H1 (cell line): Measurements from ENCODE around the gene PTPN1. TPM values are rescaled to one million over a fixed set of nuclear protein-coding genes. Genes with fewer than 3 reads are reported as not detected.

ENCODE experiments used
- CTCF ChIA-PET: fragments of 300-600 bp; sonication (Branson Sonifier 250); formaldehyde crosslinking; loops from one replicate; lab custom pipeline; 2021; ENCODE audit not compliant: partially characterized antibody; lab: Charles Lee
- POLR2A ChIA-PET: fragments of 300-600 bp; sonication (Branson Sonifier 250); formaldehyde crosslinking; loops from one replicate; lab custom pipeline; 2021; ENCODE audit warnings: inconsistent platforms; ENCODE audit not compliant: partially characterized antibody; lab: Charles Lee
- DNase-seq, 2 experiments: peaks; one replicate each; pipeline versions ENCODE4 v3.0.0 to v3.0.0-alpha.2; 2010 to 2022; ENCODE audit warnings: low spot score in 2 of 2, low read depth in 1 of 2, mixed read lengths in 1 of 2
- FAIRE-seq: peaks from 2 replicates; lab custom pipeline; 2011; peaks lifted over from hg19 to GRCh38; lab: Jason Lieb, UNC
- H2AFZ ChIP-seq: 2 replicates; pipeline ENCODE4 v1.8.1; 2012; ENCODE audit warnings: low read length, inconsistent platforms
- H2AK5ac ChIP-seq: 2 replicates; pipeline ENCODE4 v1.6.1; 2013; ENCODE audit warnings: low read depth, low read length
- H2BK120ac ChIP-seq: replicated peaks from 2 replicates; pipeline ENCODE3; 2013; ENCODE audit warnings: low read depth, low read length, inconsistent platforms
- H2BK12ac ChIP-seq: 2 replicates; pipeline ENCODE4 v1.6.1; 2013; ENCODE audit warnings: low read depth, low read length
- H2BK15ac ChIP-seq: 2 replicates; pipeline ENCODE4 v1.6.1; 2013; ENCODE audit warnings: low read length
- H2BK20ac ChIP-seq: 2 replicates; pipeline ENCODE4 v1.6.1; 2013; ENCODE audit warnings: low read length
- H2BK5ac ChIP-seq: 2 replicates; pipeline ENCODE4 v1.6.1; 2013; ENCODE audit warnings: low read depth, low read length
- H3K14ac ChIP-seq: 2 replicates; pipeline ENCODE4 v1.6.1; 2013; ENCODE audit warnings: inconsistent platforms; ENCODE audit not compliant: insufficient read length
- H3K18ac ChIP-seq: 2 replicates; pipeline ENCODE4 v1.6.1; 2013; ENCODE audit warnings: low read length; ENCODE audit errors: extremely low read depth
- H3K23ac ChIP-seq: 2 replicates; pipeline ENCODE4 v1.6.1; 2013; ENCODE audit warnings: inconsistent platforms; ENCODE audit not compliant: insufficient read length
- H3K23me2 ChIP-seq: 2 replicates; pipeline ENCODE4 v1.6.1; 2013; ENCODE audit warnings: low read depth, low read length
- H3K27ac ChIP-seq: 2 replicates; pipeline ENCODE4 v1.6.1; 2011; ENCODE audit warnings: low read depth, low read length, inconsistent platforms
- H3K27me3 ChIP-seq, 4 experiments: replicated peaks in 1 of 4; 1 replicate in 1 of 4; 2 replicates in 3 of 4; pipeline versions ENCODE4 v1.6.1 to v1.8.1; 2011 to 2013; ENCODE audit warnings: low read length in 3 of 4, mild to moderate bottlenecking in 3 of 4, inconsistent platforms in 2 of 4, mixed read lengths in 2 of 4, moderate library complexity in 1 of 4; ENCODE audit not compliant: control insufficient read depth in 3 of 4, insufficient read depth in 3 of 4; ENCODE audit errors: extremely low read depth in 1 of 4
- H3K36me3 ChIP-seq, 4 experiments: 2 replicates each; pipeline versions ENCODE4 v1.6.1 to v1.8.1; 2011 to 2013; ENCODE audit warnings: mild to moderate bottlenecking in 4 of 4, low read length in 3 of 4, moderate library complexity in 2 of 4, control low read depth in 1 of 4, inconsistent platforms in 1 of 4; ENCODE audit not compliant: insufficient read depth in 4 of 4, control insufficient read depth in 2 of 4
- H3K4ac ChIP-seq: replicated peaks from 2 replicates; pipeline ENCODE3; 2013; ENCODE audit warnings: low read length, low read depth, mixed read lengths, inconsistent platforms; ENCODE audit not compliant: insufficient read length
- H3K4me1 ChIP-seq, 4 experiments: replicated peaks in 1 of 4; 1 replicate in 1 of 4; 2 replicates in 3 of 4; pipeline versions ENCODE4 v1.6.1 to v1.8.1; 2011 to 2013; ENCODE audit warnings: low read length in 3 of 4, inconsistent platforms in 2 of 4, mixed read lengths in 1 of 4; ENCODE audit not compliant: insufficient read depth in 4 of 4, control insufficient read depth in 3 of 4
- H3K4me2 ChIP-seq, 2 experiments: 2 replicates each; pipeline versions ENCODE4 v1.6.1 to v1.8.1; 2011 to 2013; ENCODE audit warnings: low read depth in 2 of 2, low read length in 2 of 2, control low read depth in 1 of 2, inconsistent platforms in 1 of 2, mild to moderate bottlenecking in 1 of 2; ENCODE audit not compliant: insufficient read depth in 1 of 2
- H3K4me3 ChIP-seq, 4 experiments: fragments of 200-600, 300-600 bp in 1 of 4; sonication (generic), shearing (Covaris generic), sonication (Bioruptor Twin) in 1 of 4; 2 replicates each; pipeline versions ENCODE4 v1.5.1 to v1.8.1; 2011 to 2016; ENCODE audit warnings: low read length in 4 of 4, low read depth in 3 of 4, control low read depth in 2 of 4, inconsistent platforms in 2 of 4, mild to moderate bottlenecking in 2 of 4, mixed read lengths in 1 of 4, moderate library complexity in 1 of 4; ENCODE audit not compliant: insufficient read depth in 2 of 4; ENCODE audit errors: extremely low read depth in 1 of 4
- H3K56ac ChIP-seq: replicated peaks from 2 replicates; pipeline ENCODE3; 2013; ENCODE audit warnings: low read depth, mild to moderate bottlenecking, mixed read lengths, low read length, inconsistent platforms; ENCODE audit not compliant: insufficient read length
- H3K79me1 ChIP-seq: 2 replicates; pipeline ENCODE4 v1.6.1; 2013; ENCODE audit warnings: low read depth, low read length, control low read depth
- H3K79me2 ChIP-seq, 2 experiments: 2 replicates each; pipeline versions ENCODE4 v1.6.1 to v1.8.1; 2012 to 2013; ENCODE audit warnings: low read length in 2 of 2, mild to moderate bottlenecking in 2 of 2, inconsistent platforms in 1 of 2; ENCODE audit not compliant: insufficient read depth in 2 of 2, control insufficient read depth in 1 of 2
- H3K9ac ChIP-seq, 4 experiments: replicated peaks in 1 of 4; 1 replicate in 1 of 4; 2 replicates in 3 of 4; pipeline versions ENCODE4 v1.6.1 to v1.8.1; 2011 to 2013; ENCODE audit warnings: low read depth in 3 of 4, low read length in 3 of 4, control low read depth in 2 of 4, mild to moderate bottlenecking in 2 of 4, moderate library complexity in 2 of 4, inconsistent platforms in 1 of 4; ENCODE audit errors: extremely low read depth in 1 of 4
- H3K9me3 ChIP-seq, 2 experiments: 2 replicates each; pipeline versions ENCODE4 v1.6.1 to v1.8.1; 2012 to 2013; ENCODE audit warnings: mild to moderate bottlenecking in 2 of 2, moderate library complexity in 2 of 2, control low read depth in 1 of 2, inconsistent platforms in 1 of 2, low read depth in 1 of 2, low read length in 1 of 2, mixed read lengths in 1 of 2; ENCODE audit not compliant: insufficient read depth in 2 of 2
- H4K20me1 ChIP-seq, 2 experiments: replicated peaks in 1 of 2; 2 replicates each; pipeline versions ENCODE3 to v1.8.1; 2011 to 2013; ENCODE audit warnings: inconsistent platforms in 2 of 2, low read length in 2 of 2, mild to moderate bottlenecking in 1 of 2; ENCODE audit not compliant: insufficient read depth in 2 of 2, control insufficient read depth in 1 of 2
- H4K5ac ChIP-seq: 2 replicates; pipeline ENCODE4 v1.6.1; 2013; ENCODE audit warnings: low read length, low read depth, mixed read lengths, inconsistent platforms; ENCODE audit not compliant: insufficient read length
- H4K8ac ChIP-seq: 2 replicates; pipeline ENCODE4 v1.8.0; 2013; ENCODE audit warnings: mild to moderate bottlenecking, moderate library complexity, low read length, inconsistent platforms; ENCODE audit not compliant: insufficient read depth; ENCODE audit errors: extremely low read depth
- H4K91ac ChIP-seq: replicated peaks from 2 replicates; pipeline ENCODE3; 2013; ENCODE audit warnings: low read length, mixed read lengths, inconsistent platforms; ENCODE audit not compliant: insufficient read length
- BRCA1 ChIP-seq: IDR thresholded peaks from 2 replicates; pipeline ENCODE4 v1.6.1; 2012; ENCODE audit warnings: low read depth, low read length, improper control_type of control experiment
- FOSL1 ChIP-seq: IDR thresholded peaks from 2 replicates; pipeline ENCODE4 v1.6.1; 2011; ENCODE audit warnings: mild to moderate bottlenecking, low read depth, low read length, moderate library complexity; ENCODE audit not compliant: insufficient read depth
- GTF2F1 ChIP-seq: IDR thresholded peaks from 2 replicates; pipeline ENCODE4 v1.6.1; 2012; ENCODE audit warnings: low read depth, low read length, improper control_type of control experiment, borderline replicate concordance
- SIX5 ChIP-seq: IDR thresholded peaks from 2 replicates; pipeline ENCODE4 v1.6.1; 2011; ENCODE audit warnings: mild to moderate bottlenecking, low read depth, low read length
- SUZ12 ChIP-seq: fragments of 200-600 bp; sonication (generic); IDR thresholded peaks from 2 replicates; pipeline ENCODE4 v1.6.1; 2012; ENCODE audit warnings: mild to moderate bottlenecking, inconsistent platforms, low read length, moderate library complexity, mixed read lengths
- YY1 ChIP-seq: IDR thresholded peaks from 2 replicates; pipeline ENCODE4 v1.6.1; 2011; ENCODE audit warnings: low read depth, mild to moderate bottlenecking, low read length
- WGBS, 2 experiments: shearing (Covaris generic) in 1 of 2; methylation state at CpG; one replicate each; pipeline versions ENCODE4 v1.1.6 to v1.1.7; 2013 to 2015; ENCODE audit warnings: low lambda C conversion rate in 2 of 2, mixed read lengths in 2 of 2, inconsistent platforms in 1 of 2, low coverage in 1 of 2, missing lambda C conversion rate in 1 of 2; ENCODE audit not compliant: insufficient replicate concordance in 2 of 2, insufficient coverage in 1 of 2, insufficient read length in 1 of 2; ENCODE audit errors: extremely low coverage in 1 of 2, missing lambda C conversion rate in 1 of 2; 5-methylcytosine and 5-hydroxymethylcytosine counted together
- polyA plus RNA-seq, 7 experiments: library from polyadenylated mRNA; depleted of rRNA in 3 of 7; stranded (reverse) in 5 of 7; unstranded in 2 of 7; fragments of >200 nt in 5 of 7; fragments of 200-250 nt in 2 of 7; gene quantifications; 1 replicate in 5 of 7; 2 replicates in 1 of 7; 4 replicates in 1 of 7; pipeline versions ENCODE4 v1.2.1 to v1.2.3, GENCODE V29; 2011 to 2013; ENCODE audit warnings: missing spikeins in 2 of 7, mixed read lengths in 2 of 7
- total RNA-seq: library from RNA; stranded (reverse); fragmentation: NEBNext Ultra II Directional; extraction: Animal tissue kit (Norgen Biotek cat#: 25700); gene quantifications from 2 replicates; pipeline ENCODE4 v1.2.1, GENCODE V29; 2021
- TF ChIP-seq, protein P1 (sequence below): IDR thresholded peaks from 2 replicates; pipeline ENCODE4 v1.6.1; 2012; ENCODE audit warnings: inconsistent platforms
- TF ChIP-seq, protein P2 (sequence below): IDR thresholded peaks from 2 replicates; pipeline ENCODE4 v1.6.1; 2011; ENCODE audit warnings: low read depth, mild to moderate bottlenecking, low read length; ENCODE audit not compliant: insufficient read depth

The PTPN1 gene
- total and polyA plus RNA-seq, 2 of the 8 experiments (the other 6 are each of a cell fraction or from before 2014, with no cell fraction given): 18.6 to 32.1 TPM

DNA sequence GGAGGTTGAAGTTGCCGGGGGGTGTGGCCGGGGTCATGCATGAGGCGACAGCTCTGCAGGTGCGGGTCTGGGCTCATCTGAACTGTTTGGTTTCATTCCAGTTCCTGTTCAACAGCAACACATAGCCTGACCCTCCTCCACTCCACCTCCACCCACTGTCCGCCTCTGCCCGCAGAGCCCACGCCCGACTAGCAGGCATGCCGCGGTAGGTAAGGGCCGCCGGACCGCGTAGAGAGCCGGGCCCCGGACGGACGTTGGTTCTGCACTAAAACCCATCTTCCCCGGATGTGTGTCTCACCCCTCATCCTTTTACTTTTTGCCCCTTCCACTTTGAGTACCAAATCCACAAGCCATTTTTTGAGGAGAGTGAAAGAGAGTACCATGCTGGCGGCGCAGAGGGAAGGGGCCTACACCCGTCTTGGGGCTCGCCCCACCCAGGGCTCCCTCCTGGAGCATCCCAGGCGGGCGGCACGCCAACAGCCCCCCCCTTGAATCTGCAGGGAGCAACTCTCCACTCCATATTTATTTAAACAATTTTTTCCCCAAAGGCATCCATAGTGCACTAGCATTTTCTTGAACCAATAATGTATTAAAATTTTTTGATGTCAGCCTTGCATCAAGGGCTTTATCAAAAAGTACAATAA, 72.5 kb downstream of the PTPN1 start:
- Histone ChIP-seq H3K23ac (no peak overlapping the region), H3K9ac (no peak overlapping the region), H3K14ac (no peak overlapping the region), H3K56ac (no peak overlapping the region), H3K27ac (no peak overlapping the region), H4K5ac (no peak overlapping the region), H3K18ac (no peak overlapping the region), H4K91ac (no peak overlapping the region), H2BK15ac (no peak overlapping the region), H3K79me2 (no peaks in the 10 kb centered on the region), H3K27me3 (no peaks in the 10 kb centered on the region), H4K20me1 (peaks cover 2 to 6% of the 10 kb centered on the region in 2 experiments), H2BK120ac (no peak overlapping the region), H3K4me2 (no peak overlapping the region)
- WGBS, 2 experiments: 96% methylated on average over 26 of the region's 26 CpGs; no CpG with 5 or more reads in 1 of the 2 experiments
- FAIRE-seq: no peak
- CTCF ChIA-PET: interaction anchor here (0.6 kb wide), 1 partner anchor 604 kb away, joined by 5 read pairs; no protein-coding TSS in a partner anchor
- TF ChIP-seq, protein P1, sequence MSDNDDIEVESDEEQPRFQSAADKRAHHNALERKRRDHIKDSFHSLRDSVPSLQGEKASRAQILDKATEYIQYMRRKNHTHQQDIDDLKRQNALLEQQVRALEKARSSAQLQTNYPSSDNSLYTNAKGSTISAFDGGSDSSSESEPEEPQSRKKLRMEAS: no peak
- TF ChIP-seq, protein P2, sequence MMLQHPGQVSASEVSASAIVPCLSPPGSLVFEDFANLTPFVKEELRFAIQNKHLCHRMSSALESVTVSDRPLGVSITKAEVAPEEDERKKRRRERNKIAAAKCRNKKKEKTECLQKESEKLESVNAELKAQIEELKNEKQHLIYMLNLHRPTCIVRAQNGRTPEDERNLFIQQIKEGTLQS: no peak
- no peak for TF ChIP-seq BRCA1
- no peak for TF ChIP-seq SUZ12
- TF ChIP-seq GTF2F1: no peak
- no peak for TF ChIP-seq YY1
- no peak for TF ChIP-seq FOSL1
- no peak for TF ChIP-seq SIX5
- TF ChIP-seq, all 59 proteins: peak for 0
- DNase-seq: no peak
- Histone ChIP-seq H2AK5ac (no peak overlapping the region), H3K4me3 (no peak overlapping the region), H3K4me1 (no peaks in the 10 kb centered on the region), H2AFZ (no peak overlapping the region), H3K4ac (no peak overlapping the region), H4K8ac (no peak overlapping the region), H3K9me3 (no peaks in the 10 kb centered on the region), H3K36me3 (peaks cover 6 to 29% (median 20%) of the 10 kb centered on the region in 4 experiments; a peak in 7 of 8 replicates), H3K79me1 (no peaks in the 10 kb centered on the region), H2BK5ac (no peak overlapping the region), H3K23me2 (no peaks in the 10 kb centered on the region), H2BK20ac (no peak overlapping the region), H2BK12ac (no peak overlapping the region)
- POLR2A ChIA-PET: no interaction called here
